NCI-H1694 treated with DMSO at 0.1 percent for 48 hours (cell line): ENCODE measurements around the gene NFAM1.

Experiments used
- DNase-seq: peaks from one replicate; lab custom pipeline; 2025; lab: John Stamatoyannopoulos, UW

Gene NFAM1

DNA sequence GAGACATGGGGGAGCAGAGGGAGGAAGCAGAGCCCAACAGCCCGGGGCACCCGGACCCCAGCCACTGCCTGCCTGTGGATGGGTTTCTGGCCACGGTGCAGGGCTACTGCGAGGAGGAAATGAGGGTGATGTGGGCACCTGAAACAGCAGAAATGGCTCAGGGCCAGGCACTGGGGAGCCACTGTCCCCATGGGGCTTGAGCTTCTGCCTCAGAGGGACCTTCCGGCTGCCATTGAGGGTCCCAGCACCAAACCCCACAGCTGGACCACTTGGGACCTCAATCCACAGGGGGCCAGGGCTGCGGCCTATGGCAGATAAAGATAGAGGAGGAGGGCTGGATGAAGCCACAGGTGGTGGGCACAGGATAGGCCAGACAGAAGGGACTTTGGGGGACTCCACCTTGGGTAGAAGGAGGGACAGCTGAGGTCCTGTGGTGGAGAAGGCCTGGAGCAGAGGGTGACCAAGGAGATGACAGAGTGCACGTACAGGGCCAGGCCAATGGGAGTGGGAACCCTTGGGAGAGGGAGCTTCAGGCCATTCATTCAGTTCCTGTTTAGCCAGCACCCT, 48.3 kb downstream of the NFAM1 start:
- DNase-seq = no peak

DNA sequence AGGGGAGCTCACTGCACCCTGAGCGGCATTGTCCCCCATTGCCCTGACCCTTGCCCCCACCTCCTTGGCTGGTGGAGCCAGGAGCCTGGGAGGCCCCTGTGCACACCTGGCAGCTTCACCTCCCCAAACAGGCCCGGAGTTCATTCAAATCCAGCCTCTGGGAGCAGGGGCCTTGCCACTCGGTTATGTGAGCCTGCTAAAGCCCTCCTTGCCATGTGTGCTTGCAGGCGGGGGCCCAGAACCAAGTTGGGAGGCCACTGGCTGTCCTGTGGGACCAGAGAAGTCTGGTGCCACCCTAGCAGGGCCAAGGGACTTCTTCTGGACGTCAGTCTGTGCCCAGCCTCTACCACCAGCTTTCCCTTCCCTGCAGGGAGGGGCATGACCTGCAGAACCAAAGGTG, 48.9 kb downstream of the NFAM1 start:
- no peak for DNase-seq

DNA sequence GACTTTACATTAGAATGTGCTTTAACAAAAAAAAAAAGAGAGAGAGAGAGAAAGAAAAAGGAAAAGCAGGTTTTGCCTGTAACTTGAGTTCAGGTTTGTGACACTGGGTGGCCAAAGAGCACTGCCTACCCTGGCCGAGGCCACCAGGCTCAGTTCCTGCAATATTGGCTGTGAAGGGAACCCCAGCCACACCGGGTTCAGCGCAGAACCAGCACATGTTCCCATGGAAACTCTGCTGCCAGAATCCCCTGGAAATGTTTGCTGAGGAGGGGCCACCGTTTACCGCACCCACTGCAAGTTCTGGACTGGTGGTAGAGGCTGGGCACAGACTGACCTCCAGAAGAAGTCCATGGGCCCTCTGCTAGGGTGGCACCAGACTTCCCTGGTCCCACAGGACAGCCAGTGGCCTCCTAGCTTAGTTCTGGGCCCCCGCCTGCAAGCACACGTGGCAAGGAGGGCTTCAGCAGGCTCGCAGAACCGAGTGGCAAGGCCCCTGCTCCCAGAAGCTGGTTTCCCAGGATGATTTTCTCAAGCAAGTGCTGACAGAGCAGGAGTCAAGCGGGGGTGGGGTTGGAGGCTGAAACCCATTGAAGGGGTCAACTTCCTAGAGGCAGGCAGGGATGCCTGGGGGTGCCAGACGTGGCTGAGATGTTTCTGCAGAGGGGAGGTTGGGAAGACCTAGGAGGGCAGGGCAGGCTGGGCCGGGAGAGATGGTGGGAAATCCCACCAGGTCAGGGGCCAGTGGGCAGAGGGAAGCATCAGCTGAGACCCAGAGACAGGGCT, 51.2 kb downstream of the NFAM1 start:
- DNase-seq = no peak

DNA sequence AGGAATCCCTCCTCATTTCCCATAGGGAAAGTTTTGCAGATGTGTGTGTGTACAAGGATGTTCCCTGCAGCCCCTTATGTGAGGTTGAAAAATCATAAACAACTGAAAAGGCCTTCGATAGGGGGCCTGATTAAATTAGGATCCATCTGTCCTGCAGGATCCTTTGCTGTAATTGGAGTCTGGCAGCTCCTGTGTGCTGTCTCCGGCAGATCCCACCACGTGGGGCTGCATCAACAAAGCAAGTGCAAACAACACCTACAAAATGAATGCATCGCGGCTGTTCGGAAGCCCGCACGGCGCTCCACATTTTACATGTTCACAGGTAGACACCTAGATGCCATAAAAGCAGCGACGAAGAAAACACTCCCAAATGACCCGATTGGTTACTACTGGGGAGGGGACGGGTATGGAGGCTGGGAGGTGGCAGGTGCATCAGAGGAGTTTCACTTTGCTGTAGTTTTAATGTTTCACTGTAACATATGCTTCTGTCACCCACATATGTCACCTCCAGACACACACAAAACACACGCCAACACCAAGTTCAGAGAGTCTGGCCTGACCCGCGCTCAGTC, 52.2 kb downstream of the NFAM1 start:
- peak; percentile 94 for DNase-seq

DNA sequence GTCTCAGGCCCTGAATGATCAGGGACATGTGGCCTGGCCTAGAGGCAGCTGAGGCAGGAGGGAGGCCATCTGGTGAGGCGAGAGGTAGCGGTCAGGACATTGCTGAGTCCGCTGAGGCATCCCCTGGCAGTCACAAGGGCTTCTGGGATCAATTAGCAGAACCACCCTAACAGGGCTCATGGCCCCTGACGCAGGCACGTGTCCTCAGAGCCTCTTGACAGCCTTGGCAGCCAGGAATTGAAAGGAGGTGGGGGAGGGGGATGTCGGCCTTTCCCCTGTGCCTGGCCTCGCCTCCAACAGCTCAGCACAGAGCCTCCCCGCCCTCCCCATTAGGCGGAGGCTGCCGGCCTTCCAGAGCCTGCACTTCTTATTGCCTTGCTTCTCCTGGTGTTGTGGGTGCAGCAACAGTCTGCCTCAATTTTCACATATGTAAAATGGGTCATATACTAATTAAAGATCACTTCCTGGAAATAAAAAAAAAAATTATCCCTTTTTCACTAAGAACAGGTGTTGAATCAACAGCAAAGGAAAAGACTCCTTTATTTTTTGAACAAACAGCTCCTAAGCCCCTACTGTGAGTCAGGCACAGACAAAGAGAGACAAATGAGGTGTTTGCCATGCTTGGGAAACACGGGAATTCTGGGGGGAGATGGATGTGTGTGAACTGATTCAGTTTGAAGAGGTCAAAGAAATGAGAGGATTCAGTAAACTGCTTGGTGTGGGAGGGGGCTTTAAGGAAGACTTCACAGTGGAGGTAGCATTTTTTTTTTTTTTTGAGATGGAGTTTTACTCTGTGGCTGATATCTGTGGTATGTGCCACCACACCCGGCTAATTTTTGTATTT, 55.3 kb downstream of the NFAM1 start:
- peak; percentile 50 for DNase-seq

DNA sequence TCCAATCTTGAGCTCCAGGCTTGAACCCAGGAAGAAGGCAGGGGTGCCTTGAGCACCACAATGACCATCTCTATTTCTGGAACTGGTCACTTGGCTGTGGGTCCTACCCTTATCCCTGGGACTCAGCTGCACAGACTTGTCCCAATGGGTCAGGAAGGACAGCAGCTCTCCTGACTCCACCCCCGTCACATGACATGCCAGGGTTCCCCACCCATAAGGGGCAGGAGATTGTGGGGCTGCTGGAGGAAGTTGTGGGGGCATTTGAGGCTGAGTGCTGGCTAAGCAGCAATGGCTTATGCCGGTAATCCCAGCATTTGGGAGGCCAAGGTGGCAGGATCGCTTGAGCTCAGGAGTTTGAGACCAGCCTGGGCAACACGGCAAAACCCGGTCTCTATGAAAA, 56.2 kb downstream of the NFAM1 start:
- no peak for DNase-seq

DNA sequence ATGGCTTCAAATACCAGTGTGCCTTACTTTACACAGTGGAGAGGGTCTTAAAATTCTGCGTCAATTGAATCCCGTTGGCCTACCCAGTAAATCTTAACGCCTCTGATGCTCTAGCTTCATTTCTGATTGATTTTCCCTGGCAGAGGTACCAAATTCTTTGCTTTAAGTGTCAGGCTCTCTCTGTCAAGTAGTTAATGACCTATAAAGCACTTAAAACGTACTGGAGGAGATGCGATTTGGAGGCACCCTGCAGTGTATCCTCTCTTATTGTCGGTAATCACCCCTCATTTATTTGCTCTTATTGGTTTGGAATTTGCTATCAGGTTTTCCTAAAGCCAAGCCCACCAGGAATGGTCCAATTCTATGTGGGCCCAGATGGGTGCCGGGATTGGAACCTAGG, 59.2 kb downstream of the NFAM1 start:
- DNase-seq = no peak

DNA sequence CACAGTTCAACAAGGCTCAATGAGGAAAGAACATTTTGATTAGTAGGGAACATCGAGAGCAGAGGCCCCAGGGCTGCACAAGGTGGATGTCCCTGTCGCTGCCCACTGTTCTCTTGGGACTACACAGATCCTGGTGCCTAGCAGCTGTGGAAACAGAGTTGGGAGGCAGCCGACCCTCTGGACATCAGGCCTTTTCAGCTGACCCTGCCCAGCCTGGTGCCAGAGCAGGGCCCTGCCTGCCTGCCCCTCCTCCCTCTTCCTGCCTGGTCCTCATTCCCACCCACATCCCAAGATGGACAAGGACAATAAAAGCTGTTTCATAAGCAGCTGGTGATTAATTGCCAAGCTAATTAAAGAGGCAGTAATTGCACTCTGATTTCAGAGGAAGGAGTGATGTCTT, 60.7 kb downstream of the NFAM1 start:
- DNase-seq = no peak

DNA sequence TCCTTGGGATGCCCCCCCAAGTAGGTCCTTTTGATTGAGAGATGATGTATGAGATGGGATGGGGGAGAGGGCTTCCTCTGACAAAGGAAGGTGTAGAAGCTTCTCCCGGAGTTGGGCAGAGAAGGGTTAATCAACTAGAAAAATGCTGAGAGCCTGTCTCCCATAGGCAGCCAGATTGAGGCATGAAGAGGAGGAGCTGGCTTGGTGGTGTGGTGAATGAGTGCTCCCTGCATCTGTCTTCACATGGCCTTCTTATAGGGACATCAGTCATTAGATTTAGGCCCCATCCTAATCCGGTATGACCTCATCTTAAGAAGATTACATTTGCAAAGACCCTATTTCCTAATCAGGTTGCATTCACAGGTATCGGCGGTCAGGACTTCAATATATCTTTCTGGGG, 61.1 kb downstream of the NFAM1 start:
- peak; percentile 79 for DNase-seq

DNA sequence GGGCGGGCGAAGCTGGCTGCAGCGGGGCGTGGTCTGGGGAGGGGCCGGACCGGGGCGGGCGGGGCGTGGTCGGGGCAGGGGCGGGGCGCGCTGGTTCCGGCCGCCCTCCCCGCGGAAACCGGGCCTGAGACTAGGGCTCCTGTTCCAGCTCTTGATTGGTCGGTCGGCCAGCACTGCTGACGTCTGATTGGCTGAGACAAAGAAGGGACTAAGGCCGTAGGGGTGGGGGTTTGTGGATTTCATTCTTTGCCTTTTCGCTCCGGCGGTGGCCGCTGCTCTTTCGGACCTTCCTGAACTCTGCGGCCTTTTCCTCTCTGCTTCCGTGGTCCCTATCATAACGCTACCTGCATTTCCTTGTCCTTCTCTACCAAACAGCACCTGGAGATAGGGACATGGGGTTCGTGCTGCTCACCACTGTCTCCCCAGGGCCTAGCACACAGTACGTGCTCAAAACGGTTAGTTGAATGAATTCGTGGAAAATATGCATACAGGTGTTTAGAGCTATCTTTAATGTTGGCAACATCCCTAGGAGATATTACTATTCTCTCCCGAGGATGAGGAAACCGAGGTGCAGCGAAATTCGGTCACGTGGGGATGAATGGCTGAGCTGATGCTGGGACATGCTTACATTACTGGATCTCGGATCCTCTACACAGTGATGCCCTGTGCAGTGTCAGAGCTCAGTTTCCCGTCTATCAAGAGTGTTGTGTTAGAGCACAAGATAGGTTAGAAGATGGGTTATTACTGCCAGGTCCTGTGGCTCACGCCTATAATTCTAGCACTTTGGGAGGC, 62.8 kb downstream of the NFAM1 start:
- DNase-seq = peak; percentile 93

DNA sequence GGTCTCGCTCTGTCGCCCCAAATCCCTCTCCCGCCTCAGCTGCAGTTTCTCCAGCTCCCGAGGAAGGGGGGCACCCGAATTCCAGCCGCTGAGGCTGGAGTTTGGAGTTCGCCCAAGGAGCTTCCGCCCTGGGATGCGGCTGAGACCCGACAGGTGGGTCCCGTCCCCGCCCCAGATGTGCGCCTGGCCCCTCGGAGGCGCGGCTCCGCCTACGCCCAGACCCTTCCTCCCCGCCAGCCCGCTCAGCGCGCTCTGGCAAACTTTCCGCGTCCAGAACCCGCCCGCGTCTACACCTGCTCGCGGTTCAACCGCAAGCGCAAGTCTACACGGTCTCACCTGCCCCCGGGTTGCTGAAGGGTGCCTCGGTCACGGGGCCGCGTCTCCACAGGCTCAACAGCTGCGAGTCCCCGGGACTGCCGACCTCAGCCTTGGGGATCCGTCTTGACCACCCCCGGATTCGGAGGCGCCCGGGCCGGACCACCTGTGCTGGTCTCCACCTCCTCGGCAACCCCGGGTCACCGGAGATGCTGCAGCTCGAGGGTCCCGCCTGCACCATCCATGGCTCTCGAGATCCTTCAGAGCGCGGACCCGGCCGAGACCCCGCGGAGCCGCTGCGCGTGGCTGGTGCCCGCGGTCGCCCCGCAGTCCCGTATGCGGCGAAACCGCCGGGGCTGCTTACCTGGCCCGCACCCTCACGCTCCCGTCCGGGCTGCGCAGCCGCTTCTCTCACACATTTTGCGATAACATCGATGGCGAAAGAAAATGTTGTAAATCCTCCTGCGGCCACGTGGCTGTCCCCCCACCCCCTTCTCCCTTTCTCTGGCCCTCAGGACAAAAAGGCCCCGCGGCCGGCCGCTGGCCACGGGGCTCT, 63.6 kb downstream of the NFAM1 start:
- no peak for DNase-seq

DNA sequence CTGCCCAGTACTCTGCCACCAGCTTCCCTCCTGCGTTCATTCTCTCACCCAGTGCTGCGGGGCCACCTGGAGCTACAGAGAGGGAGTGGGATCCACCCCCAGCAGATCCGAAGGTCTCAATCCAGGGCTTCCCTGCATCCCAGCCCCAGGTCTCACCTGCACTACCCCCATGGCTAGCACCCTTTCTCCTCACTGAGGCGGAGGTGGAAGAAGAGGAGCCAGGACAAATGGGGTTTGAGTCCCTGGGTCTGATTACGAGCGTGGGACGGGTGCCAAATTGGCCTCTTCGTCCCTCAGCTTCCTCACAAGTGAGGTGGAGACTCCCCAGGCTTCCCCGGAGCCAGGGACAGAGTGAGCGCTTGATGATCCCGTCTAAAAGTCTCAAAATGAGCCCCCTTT, 64.2 kb downstream of the NFAM1 start:
- no peak for DNase-seq

DNA sequence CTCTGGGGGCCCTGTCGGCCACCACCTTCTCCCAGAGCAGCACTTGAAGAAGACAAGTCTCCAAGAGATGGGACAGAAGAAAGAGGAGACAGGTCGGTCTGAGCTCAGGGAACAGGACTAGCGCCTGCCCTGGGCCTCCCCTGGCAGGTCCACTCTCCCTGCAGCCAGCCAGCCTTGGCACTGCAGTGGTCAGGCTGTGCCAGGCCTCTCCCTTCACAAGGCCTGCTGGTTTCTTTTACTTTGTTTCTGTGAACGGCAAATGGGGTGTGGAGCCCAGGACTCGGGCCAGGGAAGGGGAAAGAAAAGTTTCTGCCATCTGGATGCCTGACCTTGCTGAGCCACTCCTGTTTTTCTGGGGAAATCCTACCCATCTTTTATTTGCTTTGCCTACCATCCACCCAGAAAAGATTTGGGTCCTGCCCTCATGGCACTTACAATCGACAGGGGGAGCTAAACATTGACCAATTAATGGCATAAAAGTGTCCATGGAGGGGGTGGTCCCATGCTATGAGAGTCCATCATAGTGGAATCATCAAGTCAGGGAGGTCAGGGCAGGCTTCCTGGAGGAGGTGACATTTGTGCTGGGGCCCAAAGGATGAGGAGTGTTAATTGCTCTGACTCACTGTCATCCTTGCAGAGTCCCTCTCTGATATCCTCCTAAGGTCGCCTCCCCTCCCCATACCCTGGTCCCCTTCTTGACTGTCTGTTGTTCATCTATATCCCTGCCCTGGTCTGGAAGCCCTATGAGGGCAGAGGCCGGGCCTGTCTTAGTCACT, 65.2 kb downstream of the NFAM1 start:
- no peak for DNase-seq

DNA sequence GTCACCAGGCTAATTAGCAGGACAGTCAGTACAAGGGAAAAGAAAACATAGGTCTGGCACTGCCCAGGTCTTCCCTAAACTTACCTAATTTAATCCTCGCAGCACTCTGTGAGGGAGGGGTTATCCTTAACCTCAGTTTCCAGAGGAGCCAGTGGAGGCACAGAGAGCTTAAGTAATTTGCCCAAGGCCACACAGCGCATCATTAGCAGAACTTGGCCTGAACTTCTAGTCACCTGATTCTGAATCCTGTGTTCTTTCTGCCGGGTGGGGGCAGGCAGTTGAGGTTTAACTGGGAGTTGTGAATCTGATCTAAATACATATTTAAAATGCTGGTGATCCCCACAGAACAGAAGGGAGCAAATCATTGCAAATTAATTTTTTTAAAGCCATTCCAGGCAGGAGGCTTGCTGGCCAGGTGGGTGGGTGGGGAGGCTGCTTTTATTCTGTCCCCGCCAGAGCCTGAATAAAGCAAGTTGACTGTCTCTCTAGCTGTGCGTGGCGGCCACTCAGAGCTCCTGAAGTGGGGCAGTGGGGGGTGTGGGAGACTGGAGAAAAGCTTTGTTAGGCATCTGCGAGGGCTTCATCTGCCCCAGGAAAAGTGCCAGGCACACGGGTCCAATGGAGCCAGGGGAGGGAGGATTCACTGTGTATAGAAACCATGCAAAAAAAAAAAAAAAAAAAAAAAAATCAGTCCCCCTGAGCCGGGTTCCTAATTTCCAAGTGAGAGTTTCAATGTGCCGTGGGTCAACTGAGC, 66.1 kb downstream of the NFAM1 start:
- no peak for DNase-seq

DNA sequence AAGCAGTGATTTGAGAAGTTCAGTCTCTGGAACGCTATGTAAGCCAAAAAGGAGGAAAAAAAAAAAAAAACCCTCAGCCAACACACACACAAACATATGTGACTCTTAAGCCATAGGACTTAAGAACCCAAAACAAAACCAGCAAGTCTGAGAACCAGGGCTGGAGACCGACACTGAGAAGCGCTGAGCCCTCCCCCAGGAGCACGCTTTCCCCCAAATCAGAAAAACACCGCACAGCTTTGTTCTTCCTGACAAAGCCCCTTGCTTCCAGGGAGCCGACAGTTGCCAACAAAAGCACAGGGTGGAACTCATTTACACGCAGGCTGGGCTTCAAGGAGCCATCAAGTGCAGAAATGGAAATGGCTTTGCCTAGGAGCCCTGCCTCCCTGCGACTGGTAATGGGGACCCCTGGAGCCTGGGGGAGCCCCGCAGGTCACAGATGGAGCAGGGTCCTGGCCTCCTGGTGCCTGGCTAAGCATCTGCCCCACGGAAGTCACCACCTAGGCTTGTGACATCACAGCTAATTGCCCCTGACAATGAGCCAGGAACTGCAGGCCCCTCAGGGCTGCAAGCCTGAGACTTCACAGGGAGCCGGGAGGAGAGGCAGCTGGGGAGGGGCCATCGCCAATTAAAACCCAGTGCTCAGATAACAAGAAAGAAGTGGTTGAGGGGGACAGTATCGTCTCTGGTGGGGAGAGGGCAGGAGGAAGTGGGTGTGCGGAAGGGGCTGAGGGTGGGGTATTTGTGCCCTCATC, 66.9 kb downstream of the NFAM1 start:
- peak; percentile 58 for DNase-seq

DNA sequence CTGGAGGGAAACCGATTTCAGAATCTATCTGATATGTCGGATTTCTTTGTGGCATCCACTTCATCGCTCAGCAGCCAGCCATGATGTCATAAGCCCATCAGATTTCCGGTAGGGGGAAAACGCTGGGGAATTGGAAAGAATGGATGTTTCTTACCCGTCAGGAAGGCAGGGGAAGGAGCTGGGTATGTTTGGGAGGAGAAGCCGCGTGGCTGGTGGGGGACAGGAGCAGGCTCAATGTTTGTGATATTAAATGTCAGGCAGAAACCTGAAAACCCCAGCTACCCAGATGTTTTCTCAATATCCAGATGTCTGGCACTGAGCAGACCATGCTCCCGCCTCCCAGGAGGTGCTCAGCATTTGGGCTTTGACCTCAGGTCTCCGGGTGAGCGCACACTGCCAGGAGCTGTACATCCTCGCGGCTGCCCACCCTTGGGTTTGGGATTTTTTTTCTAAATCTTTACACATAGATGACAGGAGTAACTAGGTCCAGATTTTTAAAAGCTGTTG, 67.5 kb downstream of the NFAM1 start:
- no peak for DNase-seq

DNA sequence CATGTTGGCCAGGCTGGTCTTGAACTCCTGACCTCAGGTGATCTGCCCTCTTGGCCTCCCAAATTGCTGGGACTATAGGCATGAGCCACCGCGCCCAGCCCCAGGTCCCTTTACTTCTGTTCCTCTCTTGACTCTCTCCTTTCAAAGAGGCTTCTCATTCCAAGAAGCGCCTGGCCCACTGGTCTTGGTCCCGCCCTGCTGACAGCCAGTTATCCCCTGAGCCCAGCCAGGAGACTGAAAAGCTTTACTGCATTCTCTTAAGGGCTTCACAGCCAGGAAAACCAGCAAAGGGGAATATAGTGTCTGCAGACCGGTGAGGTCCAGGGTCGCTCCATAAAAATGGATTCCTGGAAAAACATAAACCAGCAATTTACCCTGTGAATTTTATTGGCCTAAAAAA, 68.3 kb downstream of the NFAM1 start:
- DNase-seq = no peak

DNA sequence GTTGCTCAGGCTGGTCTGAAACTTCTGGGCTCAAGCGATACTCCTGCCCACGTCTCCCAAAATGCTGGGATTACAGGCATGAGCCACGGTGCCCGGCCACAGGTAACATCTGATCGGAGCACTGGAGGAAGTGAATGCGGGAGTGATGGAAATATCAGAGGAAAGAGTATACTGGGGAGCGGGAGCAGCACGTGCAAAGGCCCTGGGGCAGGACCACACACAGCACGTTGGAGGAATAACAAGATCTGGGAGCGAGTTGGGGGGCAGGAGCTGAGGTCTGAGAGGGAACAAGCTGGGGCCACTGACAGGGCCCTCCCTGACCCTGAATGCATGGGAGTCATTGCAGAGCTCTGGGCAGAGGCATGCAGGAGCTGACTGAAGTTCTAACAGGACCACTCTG, 70.7 kb downstream of the NFAM1 start:
- no peak for DNase-seq
